Middle frontal gyrus (tissue), 1 donor: ENCODE results near the gene ZBTB40.

Source experiments
- DNase-seq: peaks from one replicate; pipeline ENCODE4 v3.0.0-alpha.2; 2015; ENCODE audit warnings: low spot score; ENCODE audit errors: extremely low spot score

Gene ZBTB40

GRCh38 chr1:22579541-22580155 is 128.0 kb downstream of the ZBTB40 start:
- DNase-seq, result no peak
